GM23338 (cell line): ENCODE measurements around the gene C6orf120.

Experiments
- CTCF ChIP-seq, 2 experiments: fragments of 200-600 bp in 1 of 2; sonication (generic) in 1 of 2; conservative IDR thresholded peaks; 2 replicates each; pipeline versions ENCODE4 v1.5.1 to v1.6.1; 2016 to 2017; ENCODE audit warnings: antibody characterized with exemption in 2 of 2, low read depth in 2 of 2, mild to moderate bottlenecking in 2 of 2, moderate library complexity in 1 of 2
- POLR2AphosphoS5 ChIP-seq: IDR thresholded peaks from 2 replicates; pipeline ENCODE4 v1.6.1; 2016; ENCODE audit warnings: antibody characterized with exemption, low read depth

- TF ChIP-seq CTCF (conservative IDR thresholded peaks at IDR 0.05; ENCODE audit: low read depth in 2 of 2) (no peak), POLR2AphosphoS5 (no peak)
These were observed 25.0 kb downstream of the C6orf120 start for GRCh38 chr6:169726963-169727362.
